AG08395 (cell line): ENCODE data around the gene WDPCP.
"Not testable (repeated sequence)": the region's sequence is repeated elsewhere in the genome, so short reads cannot be mapped to it uniquely, and the experiment has no call there.

Experiments used
- DNase-seq: peaks from one replicate; pipeline ENCODE4 v3.0.0; 2012; ENCODE audit warnings: mixed read lengths, low spot score

Gene WDPCP

DNA sequence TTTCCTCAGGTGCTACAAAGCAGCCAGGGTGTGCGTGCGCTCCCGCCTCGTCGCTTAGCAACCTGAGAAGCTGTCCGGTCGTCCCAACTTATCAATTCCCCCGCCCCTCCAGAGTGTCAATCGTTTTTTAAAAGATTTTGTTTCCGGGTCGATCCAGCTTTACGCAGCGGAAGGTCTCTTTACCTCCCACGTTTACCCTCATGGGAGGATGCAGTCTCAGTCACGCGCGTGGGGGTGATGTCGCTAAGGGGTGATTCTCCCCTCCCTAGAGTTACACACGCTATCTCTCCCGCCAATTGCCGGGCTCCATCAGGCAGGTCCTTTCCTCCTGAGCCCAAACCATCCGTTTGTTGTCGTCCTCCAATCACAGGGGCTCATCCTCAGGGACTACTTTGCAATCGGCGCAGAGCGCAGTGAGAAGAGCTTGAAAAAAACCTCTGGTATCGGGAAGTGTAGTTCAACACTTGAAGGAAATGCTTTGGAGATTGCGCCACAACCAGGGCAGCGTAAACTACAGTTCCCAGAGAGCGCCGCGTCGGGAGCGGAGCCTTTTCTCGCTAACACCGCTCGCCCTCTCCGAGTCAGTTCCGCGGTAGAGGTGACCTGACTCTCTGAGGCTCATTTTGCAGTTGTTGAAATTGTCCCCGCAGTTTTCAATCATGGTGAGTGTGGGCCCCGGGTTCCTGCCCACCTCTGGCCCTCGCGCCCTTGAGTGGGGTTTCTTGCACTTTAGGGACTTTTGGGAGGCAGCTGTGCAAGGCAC, at the start of gene WDPCP, which contains the start of gene MDH1:
WDPCP (minus strand) TSS at position 93 of the 763 bp plus-strand sequence. CDS start 206 bp downstream, outside the sequence.
MDH1 (plus strand) TSS at position 579 of the 763 bp plus-strand sequence; CDS start at position 660, 81 bp downstream.
- peak; percentile 91 for DNase-seq

DNA sequence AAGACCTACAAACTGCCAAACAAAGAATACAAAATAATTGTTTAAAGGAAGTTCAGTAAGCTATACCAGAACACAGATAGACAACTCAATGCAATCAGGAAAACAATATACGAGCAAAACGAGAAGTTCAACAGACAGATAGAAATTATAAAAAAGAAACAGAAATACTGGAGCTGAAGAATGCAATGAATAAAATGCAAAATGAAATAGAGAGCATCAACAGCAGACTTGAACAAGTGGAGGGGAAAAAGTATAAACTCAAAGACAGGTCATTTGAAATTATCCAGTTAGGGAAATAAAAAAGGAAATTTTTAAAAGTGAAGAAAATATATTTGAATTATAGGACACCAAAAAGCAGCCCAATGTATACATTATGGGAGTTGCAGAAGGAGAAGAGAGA, 44.1 kb upstream of the WDPCP start:
- no peak for DNase-seq

DNA sequence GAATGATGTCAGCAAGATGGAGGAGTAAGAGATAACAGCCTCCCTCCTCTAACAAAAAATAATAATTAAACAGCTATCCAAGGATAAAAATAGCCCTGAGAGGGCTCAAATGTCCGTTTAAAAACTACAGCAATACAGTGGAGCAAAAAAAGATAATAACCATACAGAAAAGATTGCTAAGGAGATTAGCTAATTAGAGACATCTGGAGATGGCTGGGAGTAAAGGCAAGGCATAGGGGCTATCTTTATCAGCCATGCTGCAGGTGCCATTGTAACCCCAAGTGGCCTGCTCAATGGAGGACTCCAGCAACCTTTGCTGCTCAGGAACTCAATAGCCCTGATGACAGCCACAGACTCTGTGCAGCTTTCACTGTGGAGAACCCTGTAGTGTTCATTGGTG, 43.2 kb upstream of the WDPCP start:
- DNase-seq: no peak

DNA sequence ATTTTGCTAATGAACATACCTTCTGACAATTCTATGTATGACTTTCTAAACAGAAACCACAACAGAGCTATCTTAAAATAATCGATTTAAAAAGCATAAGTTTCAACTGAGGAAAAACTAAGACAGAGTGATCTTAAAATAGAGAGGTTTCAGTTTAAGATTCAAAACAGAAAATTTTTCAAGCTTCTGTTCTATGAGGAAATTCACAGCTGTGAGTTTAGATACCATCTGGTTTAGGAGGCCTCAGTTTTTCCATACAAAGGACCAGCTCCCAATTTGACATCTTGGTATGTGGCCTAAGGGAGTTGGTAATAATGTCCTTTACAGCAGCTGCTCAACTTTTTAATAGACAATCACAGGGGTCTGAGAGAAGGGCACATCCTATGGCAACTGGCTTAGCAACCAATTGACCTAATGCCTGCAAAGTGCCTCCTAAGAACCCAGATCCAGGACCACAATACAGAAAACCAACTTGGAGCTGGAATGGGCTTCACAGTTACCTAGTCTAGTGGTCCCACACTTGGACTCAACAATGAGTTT, 40.2 kb upstream of the WDPCP start:
- DNase-seq: no peak

DNA sequence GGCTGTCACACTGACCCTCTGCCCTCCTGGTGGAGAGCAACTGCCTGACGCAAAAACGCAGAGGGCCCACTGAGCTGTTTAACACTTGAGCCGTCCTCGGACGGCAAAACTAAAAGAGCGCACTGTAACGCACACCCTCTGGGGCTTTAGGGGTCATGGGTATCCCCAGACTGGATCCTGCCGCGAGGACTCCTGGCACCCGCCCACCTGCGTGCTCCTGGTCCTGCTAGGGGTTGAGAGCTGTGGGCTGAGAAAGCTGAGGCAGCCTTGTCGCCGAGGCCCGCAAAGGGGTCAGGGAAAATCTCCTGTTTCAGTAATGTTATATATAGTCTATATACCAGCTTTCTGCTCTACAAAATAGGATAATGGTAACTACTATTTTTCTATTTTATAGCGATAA, 39.6 kb upstream of the WDPCP start:
- DNase-seq: no peak

GRCh38 chr2:63623763-63624162, 35.5 kb upstream of the WDPCP start:
- DNase-seq: not testable (repeated sequence)

DNA sequence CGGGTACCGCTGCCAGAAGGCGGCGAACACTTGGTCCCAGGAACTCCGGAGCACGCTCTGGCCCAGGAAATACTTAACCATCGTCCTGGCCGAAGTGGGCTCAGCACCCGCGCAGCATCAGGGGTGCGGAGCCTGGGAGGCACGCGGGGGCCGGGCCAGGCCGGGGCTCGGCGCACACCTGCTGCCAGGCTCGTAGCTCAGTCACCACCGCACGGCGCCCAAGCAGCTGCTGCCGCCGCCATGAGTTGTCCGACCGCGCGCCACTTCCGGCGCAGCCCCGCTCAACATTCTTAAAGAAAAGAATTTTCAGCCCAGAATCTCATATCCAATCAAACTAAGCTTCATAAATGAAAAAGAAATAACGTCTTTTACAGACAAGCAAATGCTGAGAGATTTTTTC, 34.5 kb upstream of the WDPCP start:
- no peak for DNase-seq

DNA sequence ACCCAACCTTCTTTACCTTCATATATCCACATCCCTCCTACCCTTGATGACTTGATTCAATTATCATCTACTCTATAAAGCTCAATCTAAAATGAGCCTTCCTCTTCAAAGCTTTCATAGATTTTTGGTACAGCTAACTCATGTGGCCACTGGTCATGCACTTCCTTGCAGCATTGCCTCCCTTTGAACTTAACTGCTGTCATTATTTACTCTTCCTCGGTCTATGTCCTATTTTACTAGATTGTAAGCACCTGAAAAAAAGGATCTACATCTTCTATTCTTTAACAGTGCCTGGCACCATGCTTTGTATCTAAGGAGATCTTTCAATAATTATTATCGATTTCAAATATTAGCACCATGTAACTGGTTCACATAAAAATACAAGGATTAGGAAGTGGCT, 31.1 kb upstream of the WDPCP start:
- DNase-seq: no peak

DNA sequence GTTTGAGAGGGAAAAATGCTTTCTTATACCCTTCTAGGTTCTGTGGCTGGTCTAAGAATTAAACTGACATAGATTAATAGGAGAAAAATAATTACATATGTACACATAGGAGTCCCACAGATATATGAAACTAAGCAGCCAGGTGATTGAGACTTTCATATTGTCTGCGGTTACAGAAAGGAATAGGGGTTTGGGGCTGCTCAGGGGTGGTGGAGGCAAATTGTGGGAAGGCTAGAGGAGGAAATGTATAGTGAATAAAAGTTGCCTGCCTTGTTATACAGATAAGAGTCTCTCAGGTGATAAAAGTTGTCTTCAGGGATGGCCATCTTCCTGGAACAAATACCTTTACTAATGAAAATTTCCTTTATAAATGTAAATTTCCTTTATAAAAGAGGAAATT, 29.1 kb upstream of the WDPCP start:
- DNase-seq: no peak

- peak; percentile 15 for DNase-seq
Observed at GRCh38 chr2:63614983-63615945, 27.0 kb upstream of the WDPCP start.

DNA sequence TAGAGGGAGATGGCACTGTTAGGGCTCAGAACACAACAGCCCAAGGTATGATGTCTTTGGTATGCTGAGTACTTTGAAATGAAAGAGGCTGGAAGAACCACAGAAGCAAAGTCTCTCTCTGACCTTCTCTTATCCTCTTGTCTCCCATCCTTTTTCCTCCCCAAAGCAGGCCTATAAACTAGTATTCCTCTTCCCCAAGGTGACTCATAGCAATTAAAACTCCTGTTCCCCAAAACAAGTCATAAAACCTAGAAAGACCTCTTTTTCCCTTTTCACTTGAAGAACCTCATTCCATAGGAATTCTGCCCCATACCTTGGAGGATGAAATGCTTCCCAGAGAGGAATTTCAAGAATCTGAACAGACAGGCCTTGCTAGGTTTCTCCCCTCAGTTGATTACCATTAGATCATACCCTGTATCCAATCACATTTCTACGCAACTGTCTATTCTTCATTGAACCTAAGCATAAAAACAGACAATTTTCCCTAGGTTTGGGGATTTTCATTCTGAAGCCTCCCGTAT, 26.2 kb upstream of the WDPCP start:
- peak; percentile 71 for DNase-seq

DNA sequence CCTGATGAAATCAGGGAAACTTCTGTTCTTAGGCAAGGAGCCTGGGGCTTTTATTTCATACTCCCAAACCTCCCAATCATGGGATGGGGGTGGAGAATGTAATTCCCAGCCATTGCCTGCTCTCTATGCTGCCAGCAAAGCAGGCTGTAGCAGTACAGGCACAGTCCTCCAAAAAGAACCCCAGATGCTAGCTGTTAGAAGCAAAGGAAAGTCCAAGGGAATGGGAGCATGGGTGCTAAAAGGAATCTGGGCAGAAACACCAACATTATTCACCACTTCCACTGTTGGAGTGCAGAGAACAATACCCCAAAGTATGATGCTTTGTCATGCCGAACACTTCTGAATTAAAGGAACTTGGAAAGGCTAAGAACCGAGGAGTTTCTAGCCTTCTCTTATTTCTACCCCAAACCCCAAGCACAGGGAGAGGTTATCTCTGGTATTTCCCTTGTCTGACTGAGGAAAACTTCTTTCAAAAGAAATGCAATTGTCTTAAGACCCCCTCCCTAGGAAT, 25.2 kb upstream of the WDPCP start:
- no peak for DNase-seq

DNA sequence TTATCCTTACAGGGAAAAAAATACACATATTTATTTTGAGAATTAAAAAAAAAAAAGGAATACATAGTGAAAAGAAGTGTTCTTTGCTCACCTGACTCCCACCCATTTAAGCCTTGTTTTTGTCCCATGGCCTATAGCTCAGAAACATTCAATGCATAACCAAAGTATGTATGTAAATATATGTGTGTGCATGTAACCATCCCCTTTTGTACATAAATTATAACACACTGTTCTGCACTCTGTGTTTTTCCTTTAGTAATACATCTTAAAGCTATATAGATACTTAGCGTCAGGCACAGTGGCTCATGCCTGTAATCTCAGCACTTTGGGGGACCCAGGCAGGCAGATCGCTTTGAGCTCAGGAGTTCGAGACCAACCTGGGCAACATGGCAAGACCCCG, 22.2 kb upstream of the WDPCP start:
- no peak for DNase-seq

GRCh38 chr2:63608865-63609264, 20.6 kb upstream of the WDPCP start:
- DNase-seq: peak; percentile 49

DNA sequence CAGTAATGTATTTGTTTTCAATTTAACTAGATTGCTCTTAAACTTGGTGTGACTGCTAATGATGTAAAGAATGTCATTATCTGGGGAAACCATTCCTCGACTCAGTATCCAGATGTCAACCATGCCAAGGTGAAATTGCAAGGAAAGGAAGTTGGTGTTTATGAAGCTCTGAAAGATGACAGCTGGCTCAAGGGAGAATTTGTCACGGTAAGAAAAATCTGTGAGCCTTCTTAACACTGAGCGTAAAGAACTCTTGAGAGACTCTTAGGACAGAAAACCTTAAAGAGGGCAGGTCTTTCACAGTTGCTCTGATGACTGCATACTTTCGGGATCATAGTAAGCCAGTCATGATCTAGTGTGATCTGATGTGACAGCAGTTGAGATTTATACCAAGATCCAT, 16.4 kb upstream of the WDPCP start:
- DNase-seq: no peak

DNA sequence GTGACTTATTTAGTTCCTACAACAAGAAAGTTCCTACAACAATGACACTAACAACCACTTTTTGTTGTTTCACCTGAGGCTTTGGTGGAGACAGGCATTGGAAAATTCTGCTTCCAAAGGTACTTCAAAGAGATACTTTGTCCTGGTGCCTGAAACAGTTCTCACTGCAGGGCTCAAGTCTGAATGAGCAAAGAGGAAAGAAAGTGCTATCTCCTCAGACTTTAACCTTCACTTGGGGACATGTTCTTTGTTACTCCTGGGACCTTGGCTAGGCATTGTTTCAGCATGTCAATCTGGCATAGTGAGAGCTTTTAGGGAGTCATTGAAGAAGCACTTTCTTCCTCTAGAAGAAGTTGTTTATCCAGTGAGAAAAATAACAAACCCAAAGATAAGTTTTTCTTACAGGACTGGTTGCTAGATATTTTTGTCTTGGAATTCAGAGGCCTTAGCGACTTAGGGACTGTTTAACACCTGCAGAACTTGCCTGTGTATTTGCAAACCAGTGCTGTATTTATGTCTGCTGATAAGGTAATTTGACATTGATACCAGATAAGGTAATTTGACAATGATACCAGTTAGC, 12.7 kb upstream of the WDPCP start:
- no peak for DNase-seq

- DNase-seq: no peak
Observed at GRCh38 chr2:63598981-63599380, 10.7 kb upstream of the WDPCP start.

DNA sequence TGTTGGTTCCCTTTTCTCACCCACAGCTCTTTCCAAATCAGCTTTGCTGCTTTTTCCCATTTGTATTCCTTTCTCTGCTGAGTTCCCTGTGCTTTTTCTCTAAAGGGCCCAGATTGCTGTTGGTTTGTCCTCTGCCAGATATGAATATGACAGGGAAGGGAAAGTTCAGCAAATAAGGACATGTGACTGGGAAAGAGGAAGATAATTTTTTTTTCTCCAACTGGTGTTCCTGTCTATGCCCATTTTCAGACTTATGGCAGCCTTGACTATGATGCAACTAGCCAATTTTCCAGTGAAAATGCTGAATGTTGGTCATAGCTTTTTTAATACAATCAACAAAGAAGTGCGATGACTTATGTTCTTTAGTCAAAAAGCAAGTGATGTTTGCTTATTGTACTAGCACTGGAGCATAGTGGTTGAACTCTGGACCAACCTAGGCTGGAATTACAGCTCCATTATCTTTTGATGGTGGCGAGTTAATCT, 8.2 kb upstream of the WDPCP start:
- no peak for DNase-seq

GRCh38 chr2:63594660-63595059, 6.4 kb upstream of the WDPCP start:
- DNase-seq: no peak

DNA sequence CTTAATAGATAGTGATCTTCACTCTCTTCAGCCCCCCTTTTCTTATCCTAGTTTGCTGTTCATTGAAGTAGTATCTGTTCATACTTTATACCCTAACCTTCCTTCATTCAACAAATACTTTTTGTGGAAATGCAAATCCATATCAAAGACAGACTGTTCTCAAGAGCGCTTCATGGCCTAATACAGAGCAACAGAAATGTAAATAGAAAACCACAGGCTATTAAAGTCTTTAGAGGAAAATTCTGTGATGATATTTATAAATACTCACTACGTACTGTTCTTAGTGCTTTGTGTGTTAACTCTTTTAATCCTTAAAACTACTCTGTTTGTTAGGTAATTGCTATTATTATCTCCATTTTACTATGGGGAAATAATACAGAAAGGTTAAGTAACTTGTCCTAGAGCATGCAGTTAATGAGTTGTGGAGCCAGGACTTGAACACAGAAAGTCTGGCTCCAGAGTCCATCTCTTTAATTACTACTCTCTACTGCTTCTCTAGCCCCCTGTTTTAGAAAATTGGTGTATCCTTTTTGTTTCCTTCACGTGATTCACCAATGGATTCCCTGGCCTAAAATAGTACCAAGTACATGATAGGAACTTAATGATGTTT, 3.4 kb upstream of the WDPCP start:
- DNase-seq: no peak
